Parathyroid adenoma (tissue), 2 donors: Measurements from ENCODE around the gene PTPRA.

Source experiments
- H2AFZ ChIP-seq: fragments of 300-600 bp; sonication (generic); one replicate; pipeline ENCODE4 v1.7.0; 2017; ENCODE audit warnings: antibody characterized with exemption, mild to moderate bottlenecking
- H3K27ac ChIP-seq: fragments of 300-600 bp; sonication (generic); one replicate; pipeline ENCODE4 v1.7.0; 2017
- H3K27me3 ChIP-seq: fragments of 300-600 bp; sonication (generic); one replicate; pipeline ENCODE4 v1.7.0; 2017; ENCODE audit warnings: low read length; ENCODE audit not compliant: control insufficient read depth, insufficient read depth
- H3K36me3 ChIP-seq: fragments of 300-600 bp; sonication (generic); one replicate; pipeline ENCODE4 v1.7.0; 2017; ENCODE audit warnings: low read length; ENCODE audit not compliant: control insufficient read depth, insufficient read depth
- H3K4me1 ChIP-seq: fragments of 300-600 bp; sonication (generic); one replicate; pipeline ENCODE4 v1.7.0; 2017; ENCODE audit warnings: control low read depth
- H3K4me2 ChIP-seq: fragments of 300-600 bp; sonication (generic); one replicate; pipeline ENCODE4 v1.7.0; 2017; ENCODE audit warnings: low read length
- H3K4me3 ChIP-seq: fragments of 300-600 bp; sonication (generic); one replicate; pipeline ENCODE4 v1.7.0; 2017; ENCODE audit warnings: low read depth, low read length
- H3K79me2 ChIP-seq: fragments of 300-600 bp; sonication (generic); one replicate; pipeline ENCODE4 v1.7.0; 2017; ENCODE audit warnings: control low read depth
- H3K9ac ChIP-seq: fragments of 300-600 bp; sonication (generic); one replicate; pipeline ENCODE4 v1.7.0; 2017; ENCODE audit warnings: mild to moderate bottlenecking
- H3K9me3 ChIP-seq: fragments of 300-600 bp; sonication (generic); one replicate; pipeline ENCODE4 v1.7.0; 2017; ENCODE audit warnings: low read length; ENCODE audit not compliant: control insufficient read depth
- CTCF ChIP-seq: fragments of 300-600 bp; sonication (generic); IDR thresholded peaks from one replicate; pipeline ENCODE4 v1.7.0; 2017; ENCODE audit warnings: antibody characterized with exemption, mild to moderate bottlenecking
- donor health status: primary hyperparathyroidism.

The PTPRA gene

GRCh38 chr20:2920473-2920872, 47.2 kb downstream of the PTPRA start:
- no peak for TF ChIP-seq CTCF
- Histone ChIP-seq H2AFZ (no peak overlapping the region), H3K27me3 (no peaks in the 10 kb centered on the region), H3K4me2 (no peak overlapping the region), H3K36me3 (no peaks in the 10 kb centered on the region), H3K9ac (no peak overlapping the region), H3K79me2 (peaks cover 24% of the 10 kb centered on the region), H3K9me3 (no peaks in the 10 kb centered on the region), H3K27ac (no peak overlapping the region), H3K4me1 (no peaks in the 10 kb centered on the region), H3K4me3 (no peak overlapping the region)

- H3K27me3 ChIP-seq: no peaks in the 10 kb centered on the region
- no peak for TF ChIP-seq CTCF
- no peak overlapping the region for H2AFZ ChIP-seq
- H3K79me2 ChIP-seq: peaks cover 14% of the 10 kb centered on the region
- H3K36me3 ChIP-seq: no peaks in the 10 kb centered on the region
- no peak overlapping the region for H3K4me3 ChIP-seq
- H3K9ac ChIP-seq: no peak overlapping the region
- H3K4me1 ChIP-seq: no peaks in the 10 kb centered on the region
- no peaks in the 10 kb centered on the region for H3K9me3 ChIP-seq
- H3K4me2 ChIP-seq: no peak overlapping the region
- no peak overlapping the region for H3K27ac ChIP-seq
Measured at GRCh38 chr20:2921506-2921905, 48.2 kb downstream of the PTPRA start.

GRCh38 chr20:2922957-2923356, 49.7 kb downstream of the PTPRA start:
- Histone ChIP-seq H3K4me2 (no peak overlapping the region), H3K36me3 (no peaks in the 10 kb centered on the region), H3K9me3 (no peaks in the 10 kb centered on the region), H2AFZ (no peak overlapping the region), H3K4me3 (no peak overlapping the region), H3K27me3 (no peaks in the 10 kb centered on the region), H3K27ac (no peak overlapping the region), H3K79me2 (peaks cover 8% of the 10 kb centered on the region), H3K9ac (no peak overlapping the region), H3K4me1 (no peaks in the 10 kb centered on the region)
- no peak for TF ChIP-seq CTCF

GRCh38 chr20:2930538-2930937, 57.3 kb downstream of the PTPRA start:
- no peak for TF ChIP-seq CTCF
- H3K4me3 ChIP-seq: no peak overlapping the region
- H3K9ac ChIP-seq: no peak overlapping the region
- H3K36me3 ChIP-seq: no peaks in the 10 kb centered on the region
- H3K9me3 ChIP-seq: no peaks in the 10 kb centered on the region
- H3K27me3 ChIP-seq: no peaks in the 10 kb centered on the region
- no peak overlapping the region for H2AFZ ChIP-seq
- peaks cover 8% of the 10 kb centered on the region for H3K4me1 ChIP-seq
- H3K4me2 ChIP-seq: no peak overlapping the region
- H3K79me2 ChIP-seq: peaks cover under 1% of the 10 kb centered on the region
- H3K27ac ChIP-seq: no peak overlapping the region

DNA sequence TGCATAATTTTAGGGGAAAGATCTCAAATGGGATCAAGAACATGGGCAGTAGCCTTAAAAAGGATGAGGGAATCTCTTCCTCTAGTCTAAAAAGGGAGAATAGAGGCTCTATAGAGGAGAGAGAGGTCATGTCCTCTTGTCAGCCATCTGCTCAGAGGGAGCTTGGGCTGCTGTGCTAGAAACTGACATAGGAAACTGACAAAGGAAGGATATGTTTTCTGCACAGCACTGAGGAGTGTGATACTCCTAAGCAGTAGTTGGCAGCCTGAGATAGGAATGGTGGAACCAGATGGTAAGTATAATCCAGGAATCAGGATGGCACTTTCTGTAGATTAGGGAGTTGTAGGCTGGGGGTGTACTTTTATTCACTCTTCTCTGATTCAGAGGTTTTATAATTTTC, 59.2 kb downstream of the PTPRA start:
- Histone ChIP-seq H2AFZ (no peak overlapping the region), H3K9me3 (no peaks in the 10 kb centered on the region), H3K27me3 (no peaks in the 10 kb centered on the region), H3K9ac (no peak overlapping the region), H3K4me2 (no peak overlapping the region), H3K4me3 (no peak overlapping the region), H3K4me1 (peaks cover 8% of the 10 kb centered on the region), H3K79me2 (peaks cover 3% of the 10 kb centered on the region), H3K36me3 (no peaks in the 10 kb centered on the region), H3K27ac (no peak overlapping the region)
- TF ChIP-seq CTCF: no peak
